GF-D8 (cell line): ENCODE results near the gene FAM177A1.
A peak's percentile ranks its signal among the peaks of the same experiment; 100 is the strongest.
"Not testable (repeated sequence)": the region's sequence is repeated elsewhere in the genome, so short reads cannot be mapped to it uniquely, and the experiment has no call there.

Experiments
- DNase-seq: peaks from one replicate; lab custom pipeline; 2025; lab: John Stamatoyannopoulos, UW

FAM177A1 gene, protein sequence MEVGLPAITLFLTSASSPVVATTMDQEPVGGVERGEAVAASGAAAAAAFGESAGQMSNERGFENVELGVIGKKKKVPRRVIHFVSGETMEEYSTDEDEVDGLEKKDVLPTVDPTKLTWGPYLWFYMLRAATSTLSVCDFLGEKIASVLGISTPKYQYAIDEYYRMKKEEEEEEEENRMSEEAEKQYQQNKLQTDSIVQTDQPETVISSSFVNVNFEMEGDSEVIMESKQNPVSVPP

DNA sequence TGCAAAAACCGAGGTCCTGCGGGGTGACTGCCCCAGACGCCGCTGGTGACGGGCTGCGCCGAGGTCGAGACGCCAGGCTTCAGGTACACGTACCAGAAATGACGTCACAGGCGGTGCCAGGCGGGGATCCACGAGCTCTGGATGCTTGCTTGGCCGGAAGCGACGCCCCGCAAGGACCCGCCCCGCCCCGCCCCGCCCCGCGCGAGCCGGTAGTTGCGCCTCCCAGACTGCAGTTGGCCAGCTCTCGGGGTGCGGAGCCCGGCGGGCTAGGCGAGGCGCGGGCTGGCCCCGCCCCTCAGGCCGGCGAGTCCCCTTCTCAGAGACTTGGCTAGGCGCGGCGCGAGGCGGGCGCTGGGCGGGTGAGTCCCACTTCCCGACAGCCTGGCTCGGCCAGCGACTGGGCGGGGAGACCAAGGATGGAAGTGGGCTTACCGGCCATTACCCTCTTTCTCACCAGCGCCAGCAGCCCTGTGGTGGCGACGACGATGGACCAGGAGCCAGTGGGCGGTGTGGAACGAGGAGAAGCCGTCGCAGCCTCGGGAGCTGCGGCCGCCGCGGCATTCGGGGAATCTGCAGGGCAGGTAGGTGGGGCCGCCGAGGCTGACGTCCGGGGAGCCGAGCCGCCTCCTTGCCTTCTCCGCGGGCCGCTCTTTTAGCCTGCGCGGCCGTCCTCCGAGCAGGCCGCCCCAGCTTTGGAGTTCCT is at the start of gene FAM177A1:
Gene FAM177A1 (plus strand): TSS at position 225 of the 703 bp plus-strand sequence. CDS start 192 bp downstream, at position 417.
- DNase-seq: peak; percentile 93

DNA sequence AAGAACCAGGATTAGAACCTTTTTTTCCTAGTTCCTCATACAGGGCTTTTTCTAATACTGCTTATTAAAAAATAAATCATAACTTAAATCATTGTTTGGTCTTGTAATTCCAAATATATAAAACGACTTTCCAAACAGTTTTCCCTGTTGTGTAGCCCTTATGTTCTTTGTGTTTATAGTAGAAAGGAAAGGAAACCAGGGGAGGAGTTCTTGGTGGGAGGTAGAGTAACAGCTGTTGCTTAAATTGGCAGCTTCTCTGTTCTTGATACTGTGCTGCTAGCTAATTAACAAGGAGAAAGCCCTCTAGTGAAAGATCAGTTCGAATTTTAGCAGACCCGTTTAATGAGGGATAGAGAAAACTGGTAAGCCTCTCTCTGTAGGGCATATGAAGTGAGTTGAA is 48.3 kb upstream of the FAM177A1 start:
- no peak for DNase-seq

DNA sequence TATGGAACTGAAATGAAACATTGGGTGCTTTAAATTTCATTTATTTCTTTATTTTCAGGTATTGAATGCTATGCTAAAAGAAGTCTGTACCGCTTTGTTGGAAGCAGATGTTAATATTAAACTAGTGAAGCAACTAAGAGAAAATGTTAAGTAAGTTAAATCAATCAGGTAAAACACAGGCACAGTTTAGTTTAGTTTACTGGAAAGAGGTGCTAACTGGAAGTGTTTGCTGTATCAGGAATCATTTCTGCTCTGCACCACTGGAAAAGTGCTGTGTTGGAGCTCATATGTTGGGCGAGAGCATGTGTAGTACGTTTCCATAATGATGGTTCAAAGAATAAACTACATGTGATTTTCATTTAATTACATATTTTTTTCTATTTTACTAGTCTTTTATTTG is 46.6 kb upstream of the FAM177A1 start:
- no peak for DNase-seq

DNA sequence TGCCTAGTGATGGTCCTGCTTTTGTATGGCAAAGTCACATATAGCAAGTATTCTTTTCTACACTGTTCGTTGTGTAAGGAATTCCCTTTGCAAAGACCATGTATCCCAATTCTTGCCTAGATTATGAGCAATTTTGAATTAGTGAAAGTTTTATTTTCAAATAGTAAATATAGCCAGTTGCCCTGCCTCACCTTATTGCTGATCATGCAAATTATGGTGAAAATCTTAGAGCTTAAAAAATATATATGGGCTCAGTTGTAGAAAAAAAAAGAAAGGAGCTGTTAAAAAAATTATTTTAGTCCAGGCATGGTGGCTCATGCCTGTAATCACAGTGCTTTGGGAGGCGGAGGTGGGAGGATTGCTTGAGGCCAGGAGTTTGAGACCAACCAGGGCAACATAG is 44.5 kb upstream of the FAM177A1 start:
- no peak for DNase-seq

DNA sequence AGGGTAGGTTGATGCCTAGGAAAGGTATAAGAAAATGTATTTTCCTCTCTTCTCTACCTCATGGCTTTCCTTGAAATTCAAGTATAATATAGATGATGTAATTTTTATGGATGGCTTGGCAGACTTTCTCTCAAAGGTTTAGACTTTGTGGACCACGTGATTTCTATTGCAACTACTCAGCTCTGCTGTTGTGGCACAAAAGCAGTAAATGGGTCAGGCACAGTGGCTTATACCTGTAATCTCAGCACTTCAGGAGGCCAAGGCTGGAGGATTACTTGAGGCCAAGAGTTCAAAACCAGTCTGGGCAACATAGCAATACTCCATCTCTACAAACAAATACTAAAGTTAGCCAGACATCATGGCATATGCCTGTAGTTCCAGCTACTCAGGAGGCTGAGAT is 41.2 kb upstream of the FAM177A1 start:
- DNase-seq: no peak

DNA sequence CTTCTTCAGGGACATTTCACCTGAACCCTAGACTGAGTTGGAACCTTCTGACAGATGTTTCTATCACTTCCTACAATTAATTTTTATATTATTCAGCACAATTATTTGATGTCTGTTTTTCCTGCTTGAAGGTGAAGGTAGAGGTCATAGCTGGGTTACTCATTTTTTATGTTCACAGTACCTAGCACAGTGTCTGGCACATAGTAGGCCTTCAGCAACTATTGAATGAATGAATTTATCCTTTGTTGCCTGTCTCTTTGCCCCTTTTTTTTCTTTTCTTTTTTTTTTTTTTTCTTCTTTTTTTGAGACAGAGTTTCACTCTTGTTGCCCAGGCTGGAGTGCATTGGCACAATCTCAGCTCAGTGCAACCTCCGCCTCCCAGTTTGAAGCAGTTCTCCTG is 29.5 kb upstream of the FAM177A1 start:
- DNase-seq: no peak

DNA sequence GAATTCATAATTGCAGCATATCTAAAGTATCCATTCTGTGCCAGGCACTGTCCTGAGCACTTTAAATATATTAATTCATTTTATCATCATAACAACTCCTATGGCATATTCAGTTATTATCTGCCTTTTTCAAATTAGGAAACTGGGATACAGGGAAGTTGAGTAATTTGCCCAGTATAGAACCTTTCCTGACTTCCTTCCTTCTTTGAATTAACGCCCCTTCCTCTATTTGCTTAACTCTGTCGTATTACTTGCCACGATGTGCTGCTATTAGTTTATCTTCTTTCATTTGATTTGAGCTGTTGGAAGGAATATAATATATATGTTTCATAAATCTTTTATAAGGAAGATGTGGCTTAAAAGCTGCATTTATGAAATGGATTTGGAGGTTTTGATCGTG is 25.4 kb upstream of the FAM177A1 start:
- no peak for DNase-seq

DNA sequence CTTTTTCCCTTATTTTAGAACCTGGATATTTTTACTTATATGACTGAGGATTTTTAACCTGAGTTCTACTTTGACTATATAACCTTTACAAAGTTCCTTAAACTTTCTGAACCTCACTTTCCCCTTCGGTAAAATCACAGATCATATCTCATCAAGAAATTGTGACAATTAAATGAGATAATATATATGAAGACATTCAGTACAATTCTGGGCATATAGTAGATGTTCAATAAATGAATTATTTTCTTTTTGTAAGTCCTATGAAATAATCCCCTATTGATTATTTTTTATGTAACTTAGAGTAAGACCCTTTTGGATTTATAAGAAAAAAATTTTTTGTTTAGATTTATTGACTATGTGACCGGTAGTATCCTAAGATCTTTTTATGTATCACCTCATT is 17.6 kb upstream of the FAM177A1 start:
- no peak for DNase-seq

DNA sequence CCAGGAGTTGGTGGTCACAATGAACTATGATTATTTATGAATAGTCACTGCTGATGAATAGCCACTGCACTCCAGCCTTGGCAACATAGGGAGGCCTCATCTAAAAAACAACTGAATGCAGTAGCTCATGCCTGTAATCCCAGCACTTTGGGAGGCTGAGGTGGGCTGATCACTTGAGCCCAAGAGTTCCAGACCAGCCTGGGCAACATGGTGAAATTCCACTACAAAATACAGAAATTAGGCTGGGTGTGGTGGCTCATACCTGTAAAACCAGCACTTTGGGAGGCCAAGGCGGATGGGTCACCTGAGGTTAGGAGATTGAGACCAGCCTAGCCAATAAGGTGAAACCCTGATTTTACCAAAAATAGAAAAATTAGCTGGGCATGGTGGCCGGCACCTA is 13.5 kb upstream of the FAM177A1 start:
- DNase-seq: no peak

DNA sequence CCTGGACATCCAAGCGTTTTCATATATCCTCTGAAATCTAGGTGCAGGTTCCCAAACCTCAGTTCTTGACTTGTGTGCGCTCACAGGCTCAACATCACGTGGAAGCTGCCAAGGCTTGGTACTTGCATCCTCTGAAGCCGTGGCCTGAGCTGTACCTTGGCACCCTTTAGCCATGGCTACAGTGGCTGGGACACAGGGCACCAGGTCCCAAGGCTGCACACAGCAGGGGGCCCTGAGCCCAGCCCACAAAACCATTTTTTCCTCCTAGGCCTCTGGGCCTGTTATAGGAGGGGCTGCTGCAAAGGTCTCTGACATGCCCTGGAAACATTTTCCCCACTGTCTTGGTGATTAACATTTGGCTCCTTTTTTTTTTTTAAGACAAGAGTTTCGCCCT is 11.6 kb upstream of the FAM177A1 start:
- no peak for DNase-seq

DNA sequence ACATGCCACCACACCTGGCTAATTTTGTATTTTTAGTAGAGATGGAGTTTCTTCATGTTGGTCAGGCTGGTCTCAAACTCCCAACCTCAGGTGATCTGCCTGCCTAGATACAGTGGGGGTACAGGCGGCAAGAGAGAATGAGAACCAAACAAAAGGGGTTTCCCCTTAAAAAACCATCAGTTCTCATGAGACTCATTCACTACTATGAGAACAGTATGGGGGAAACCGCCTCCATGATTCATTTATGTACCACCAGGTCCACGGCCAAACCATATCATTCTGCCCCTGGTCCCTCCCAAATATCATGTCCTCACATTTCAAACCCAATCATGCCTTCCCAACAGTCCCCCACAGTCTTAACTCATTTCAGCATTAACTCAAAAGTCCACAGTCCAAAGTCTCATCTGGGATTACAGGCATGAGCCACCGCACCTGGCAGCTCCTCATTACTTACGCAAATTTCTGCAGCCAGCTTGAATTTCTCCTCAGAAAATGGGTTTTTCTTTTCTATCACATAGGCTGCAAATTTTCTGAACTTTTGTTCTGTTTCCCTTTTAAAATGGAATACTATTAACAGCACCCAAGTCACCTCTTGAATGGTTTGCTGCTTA is 11.0 kb upstream of the FAM177A1 start:
- DNase-seq: not testable (repeated sequence)

DNA sequence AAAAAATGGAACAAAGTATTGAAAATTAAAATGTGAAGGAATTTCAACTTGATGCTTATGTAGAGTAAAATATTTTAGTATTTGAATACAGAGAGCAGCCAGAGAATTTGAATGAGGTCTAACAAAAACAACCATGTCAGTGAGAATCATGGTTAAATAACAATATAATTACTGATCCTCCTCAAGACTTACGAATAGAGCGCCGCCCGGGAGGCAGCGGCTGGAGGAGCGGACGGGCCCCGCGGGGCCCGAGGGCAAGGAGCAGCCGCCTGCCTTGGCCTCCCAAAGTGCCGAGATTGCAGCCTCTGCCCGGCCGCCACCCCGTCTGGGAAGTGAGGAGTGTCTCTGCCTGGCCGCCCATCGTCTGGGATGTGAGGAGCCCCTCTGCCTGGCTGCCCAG is 7.8 kb upstream of the FAM177A1 start:
- DNase-seq: not testable (repeated sequence)

DNA sequence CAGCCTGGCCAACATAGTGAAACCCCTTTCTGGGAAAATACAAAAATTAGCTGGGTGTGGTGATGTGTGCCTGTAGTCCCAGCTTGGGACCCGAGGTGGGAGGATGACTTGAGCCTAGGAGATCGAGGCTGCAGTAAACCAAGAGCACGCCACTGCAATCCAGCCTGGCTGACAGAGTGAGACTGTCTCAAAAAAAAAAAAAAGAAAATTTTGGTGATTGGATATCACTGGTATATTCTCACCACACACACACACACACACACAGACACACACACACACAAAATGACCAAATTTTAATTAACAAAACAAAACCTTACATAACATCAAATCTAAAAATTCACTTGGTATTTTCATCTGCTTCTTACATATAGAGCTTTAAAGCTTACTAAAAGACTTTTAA is 3.4 kb upstream of the FAM177A1 start:
- DNase-seq: no peak

DNA sequence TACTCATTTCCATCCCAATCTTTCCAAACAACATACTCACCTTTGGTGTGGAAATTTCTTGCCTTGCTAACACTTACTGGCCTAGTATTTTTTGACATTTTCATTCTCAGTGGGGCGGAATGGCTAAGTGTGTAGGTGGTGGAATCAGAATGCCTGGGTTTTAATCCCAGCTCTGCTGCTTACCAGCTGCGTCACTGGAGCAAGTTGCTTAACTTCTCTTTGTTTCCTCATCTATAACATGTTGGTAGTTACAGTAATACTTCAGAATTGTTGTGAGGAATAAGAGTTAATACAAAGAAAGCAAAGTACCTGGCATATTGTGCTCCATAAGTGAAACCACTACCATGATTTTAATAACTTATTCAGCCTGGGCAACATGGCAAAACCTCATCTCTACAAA is 3.0 kb upstream of the FAM177A1 start:
- peak; percentile 44 for DNase-seq

DNA sequence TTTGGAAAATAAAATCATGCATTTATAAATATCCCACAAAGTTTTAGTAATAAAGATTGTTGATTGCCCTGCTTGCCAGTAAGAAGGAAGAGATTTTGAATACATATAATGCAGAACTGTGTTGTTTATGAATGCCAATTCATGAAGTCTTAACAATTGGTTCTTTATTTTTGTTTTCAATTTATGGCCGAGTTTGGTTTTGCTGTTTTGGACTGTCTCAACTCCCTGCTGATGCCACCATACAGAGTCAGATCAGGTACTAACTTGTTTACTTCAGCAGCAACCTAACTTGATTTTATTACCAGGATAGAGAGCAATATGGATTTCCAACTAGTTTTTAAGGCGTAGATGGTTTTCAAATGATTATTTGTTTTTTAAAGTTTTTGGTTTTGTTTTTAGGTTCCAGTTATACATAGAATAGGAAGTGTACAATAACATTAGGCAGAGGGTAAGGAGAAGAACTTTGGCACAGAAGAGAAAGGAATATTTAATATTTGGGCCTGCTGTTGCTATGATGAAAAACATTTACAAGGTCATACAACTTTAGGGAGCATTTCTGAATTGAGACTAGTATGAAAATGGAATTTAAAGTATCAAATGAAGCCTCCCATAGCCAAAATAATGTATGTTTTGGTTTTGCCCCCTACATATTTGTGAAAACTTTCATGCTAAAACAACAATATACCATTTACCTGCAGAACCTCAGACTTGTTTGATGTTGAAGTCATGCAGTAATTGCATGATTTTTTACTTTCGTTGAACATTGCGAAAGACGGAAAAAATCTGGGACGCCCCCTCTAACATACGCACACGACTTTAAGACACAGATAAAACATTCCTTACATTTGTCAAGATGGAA is 904 bp upstream of the FAM177A1 start:
- no peak for DNase-seq

DNA sequence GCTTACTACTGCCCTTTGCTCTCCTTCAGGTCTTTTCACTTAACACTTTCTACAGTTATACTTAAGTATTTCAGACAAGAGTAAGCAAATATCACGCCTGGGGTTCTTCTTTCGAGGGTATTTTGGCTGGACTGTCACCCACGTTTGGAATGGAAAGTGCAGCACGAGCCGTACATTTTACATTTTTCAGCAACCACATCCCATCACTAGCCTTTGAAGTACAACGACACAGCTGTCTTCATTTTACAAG is 349 bp upstream of the FAM177A1 start:
- DNase-seq: no peak

DNA sequence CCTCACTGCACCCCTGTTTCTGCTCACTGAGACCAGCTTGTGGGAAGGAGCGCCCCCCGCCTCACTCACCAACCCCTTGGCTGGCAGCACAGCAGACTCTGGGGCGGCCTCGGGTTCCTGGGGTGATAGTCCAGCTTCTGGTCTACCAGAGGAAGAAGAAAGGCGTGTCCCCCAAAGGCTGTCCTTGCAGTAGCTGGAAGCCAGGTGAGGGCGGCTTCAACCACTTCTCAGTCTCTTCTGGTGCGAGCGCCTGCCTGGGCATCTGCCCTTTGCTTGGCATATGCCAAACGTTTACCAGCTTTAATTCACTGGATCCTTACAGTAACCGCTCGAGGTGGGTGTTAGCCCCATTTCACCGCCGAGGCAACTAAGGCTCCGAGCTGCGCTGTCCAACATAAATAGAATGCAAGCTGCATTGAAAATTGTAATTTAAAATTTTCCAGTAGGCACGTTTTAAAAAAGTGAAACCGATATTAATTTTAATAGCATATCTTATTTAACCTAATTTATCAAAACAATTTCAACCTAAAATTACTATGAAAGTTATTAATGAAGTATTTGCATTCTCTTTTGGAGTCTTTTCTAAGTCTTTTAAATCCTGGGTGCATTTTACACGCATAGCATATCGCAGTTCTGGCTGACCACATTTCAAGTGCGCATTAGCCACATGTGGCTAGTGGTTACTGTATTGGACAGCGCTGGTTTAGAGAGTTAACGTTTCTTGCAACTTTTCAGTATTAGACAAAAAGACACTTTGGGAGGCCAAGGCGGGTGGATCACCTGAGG is 872 bp downstream of the FAM177A1 start:
- DNase-seq: peak; percentile 10

DNA sequence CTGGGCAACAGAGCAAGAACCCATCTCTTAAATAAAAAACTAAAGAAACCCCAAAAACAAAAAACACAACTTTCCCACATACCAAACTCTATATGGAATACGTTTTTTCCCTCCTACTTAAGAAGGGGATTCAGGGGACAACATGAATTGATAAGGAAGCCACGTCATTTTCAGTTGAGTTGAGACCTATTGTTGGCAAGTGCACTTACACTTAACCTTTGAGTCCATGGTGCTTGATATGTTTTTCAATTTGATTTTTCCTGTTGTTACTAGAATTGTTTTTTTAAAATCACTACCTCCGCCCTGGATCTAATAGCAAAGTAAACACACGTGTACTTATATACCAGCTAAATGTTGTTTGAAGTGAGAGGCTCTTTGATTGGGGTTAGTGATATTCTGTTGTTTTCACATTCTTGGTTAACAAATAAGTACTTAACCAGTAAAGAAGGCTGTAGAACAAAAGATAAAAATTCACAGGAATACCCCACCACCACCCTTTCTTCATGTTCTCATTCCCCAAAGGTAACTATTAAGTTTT is 2.0 kb downstream of the FAM177A1 start:
- DNase-seq: no peak

DNA sequence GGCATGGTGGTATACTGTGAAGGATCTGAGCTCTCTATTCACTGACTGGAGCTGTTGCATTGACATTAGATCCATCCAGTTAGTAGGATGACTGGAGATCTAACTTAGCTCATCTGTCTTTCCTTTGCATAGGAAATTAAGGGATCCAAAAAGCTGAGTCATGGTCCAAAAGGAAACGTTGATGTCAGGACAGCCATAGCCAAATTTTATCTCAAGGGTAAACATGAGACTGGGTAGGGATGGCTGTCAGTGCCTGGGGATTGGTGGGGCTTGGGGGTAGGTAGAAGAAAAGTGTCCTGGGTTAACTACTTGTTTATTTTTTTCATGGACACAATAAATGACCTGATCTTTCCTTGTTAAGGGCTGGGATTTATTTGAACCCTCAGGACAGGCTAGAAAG is 4.6 kb downstream of the FAM177A1 start:
- no peak for DNase-seq

DNA sequence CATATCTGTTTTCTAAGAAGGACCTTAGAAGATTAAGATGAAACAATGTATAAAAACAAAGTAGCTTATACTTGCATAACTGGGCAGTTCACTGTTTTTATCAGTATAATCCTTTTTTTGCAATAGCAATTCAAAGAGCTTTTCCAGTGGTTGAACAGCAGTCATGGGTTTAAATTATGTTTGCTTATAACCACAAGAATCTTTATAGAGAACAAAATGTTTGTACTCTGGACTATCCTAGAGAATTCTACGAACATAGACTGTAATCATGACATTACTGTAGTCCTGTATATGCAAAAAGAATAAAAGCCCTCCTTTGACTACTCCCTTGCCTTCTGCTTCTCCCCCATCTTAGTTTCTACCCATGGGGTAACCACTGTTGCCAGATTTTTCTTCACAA is 5.7 kb downstream of the FAM177A1 start:
- DNase-seq: no peak

DNA sequence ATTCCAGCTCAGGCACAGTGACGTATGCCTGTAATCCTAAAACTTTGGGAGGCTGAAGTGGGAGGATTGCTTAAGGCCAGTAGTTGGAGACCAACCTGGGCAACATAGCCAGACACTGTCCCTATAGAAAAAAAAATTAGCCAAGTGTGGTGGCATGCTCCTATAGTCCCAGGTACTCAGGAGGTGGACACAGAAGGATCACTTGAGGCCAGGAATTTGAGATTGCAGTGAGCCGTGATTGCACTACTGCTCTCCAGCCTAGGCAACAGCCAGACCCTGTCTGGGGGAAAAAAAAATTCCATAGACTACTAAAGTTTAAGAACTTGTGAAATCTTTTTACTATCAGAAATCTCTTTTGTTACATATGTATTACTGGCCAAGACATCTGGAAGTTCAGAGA is 6.6 kb downstream of the FAM177A1 start:
- DNase-seq: no peak
